ENCODE data around the gene KRT86. TPM values are rescaled to one million over a fixed set of nuclear protein-coding genes. Genes with fewer than 3 reads are reported as not detected.
A peak's percentile ranks its signal among the peaks of the same experiment; 100 is the strongest.

The KRT86 gene
- polyA plus RNA-seq, 1 of the 3 experiments (the other 2 are of a cell fraction) = 0.56 TPM

DNA sequence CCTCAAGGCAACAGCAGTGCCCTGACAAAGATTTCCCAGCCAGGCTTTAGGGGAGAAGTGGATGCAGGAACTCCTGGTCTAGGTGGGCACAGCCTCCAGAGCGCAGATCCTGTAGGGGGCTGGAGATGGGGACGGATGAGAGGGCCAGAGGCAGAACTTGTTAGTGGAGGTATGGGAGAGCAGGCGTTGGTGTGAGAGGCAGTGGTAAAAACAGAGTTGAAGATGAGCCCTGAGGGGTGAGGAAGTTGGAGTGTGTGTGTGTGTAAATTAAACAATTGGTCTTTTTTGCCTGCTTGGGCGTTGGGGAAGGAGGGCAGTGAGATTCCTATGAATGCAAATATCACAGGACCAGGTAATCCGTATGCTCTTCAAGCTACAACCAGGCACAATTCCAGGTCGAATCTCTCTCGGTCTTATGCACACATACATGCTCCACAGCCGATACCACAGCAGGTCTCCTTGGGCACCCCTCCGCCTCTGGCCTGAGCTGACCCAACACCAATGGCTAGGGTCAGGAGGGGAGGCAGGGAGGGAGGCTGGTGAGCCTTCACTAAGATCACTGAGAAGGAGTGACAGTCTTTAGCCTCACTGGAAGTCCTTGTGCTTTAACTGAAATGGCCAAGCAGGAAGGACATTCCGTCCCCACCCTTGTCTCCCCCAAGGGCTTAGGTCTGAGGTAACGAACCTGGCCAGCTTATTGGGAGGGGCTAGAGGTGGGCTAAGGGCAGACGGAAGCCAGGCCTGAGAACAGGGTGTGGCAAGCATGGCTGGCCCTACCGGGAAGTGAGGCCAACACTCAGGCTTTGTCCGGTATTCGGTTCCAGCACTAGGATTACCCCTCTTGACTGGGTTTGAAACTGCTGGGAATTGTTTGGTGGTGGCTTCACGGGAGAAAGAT is 42.9 kb upstream of the KRT86 start:
- peak; percentile 21 for DNase-seq
- POLR2A ChIA-PET = no interaction called here
- peak overlapping the region; percentile 76; the same call in 1 of the 2 replicates for H3K4me2 ChIP-seq

More for the DNA sequence above, 42.9 kb upstream of the KRT86 start:
- no peaks in the 10 kb centered on the region for H3K9me3 ChIP-seq
- CTCF ChIA-PET = interaction anchor here (1.6 to 2.3 kb wide), 3 partner anchors 9 to 96 kb away, joined by 5 to 9 read pairs (median 7); no protein-coding TSS in a partner anchor
- H3K4me1 ChIP-seq (ENCODE audit: control insufficient read depth in 1 of 2, insufficient read depth in 2 of 2, low read depth in 1 of 2, low read length in 1 of 2) = peaks cover 0 to 19% of the 10 kb centered on the region in 2 experiments; a peak in 3 of 4 replicates
- peaks cover 27% of the 10 kb centered on the region for H3F3A ChIP-seq (replicated peaks; ENCODE audit: insufficient read depth)
- no peaks in the 10 kb centered on the region for H3K36me3 ChIP-seq (replicated peaks in 1 of 2; ENCODE audit: control insufficient read depth in 1 of 2, insufficient read depth in 2 of 2, low read length in 1 of 2)
- no peaks in the 10 kb centered on the region for H4K20me1 ChIP-seq (ENCODE audit: insufficient read depth)
- H3K9me2 ChIP-seq = no peaks in the 10 kb centered on the region
- no peaks in the 10 kb centered on the region for H3K79me2 ChIP-seq (ENCODE audit: insufficient read depth)
- peak overlapping the region; percentile 11 to 97; a peak in 3 of 4 replicates for H3K27ac ChIP-seq (ENCODE audit: low read depth in 2 of 2, low read length in 1 of 2)
- H3K27me3 ChIP-seq (ENCODE audit: insufficient read depth) = no peaks in the 10 kb centered on the region
- TF ChIP-seq YY1 (IDR thresholded peaks at IDR 0.05; ENCODE audit: low read depth) (no peak), TCF12 (IDR thresholded peaks at IDR 0.05) (no peak), ELF1 (IDR thresholded peaks at IDR 0.05) (no peak), RFX5 (IDR thresholded peaks at IDR 0.05; ENCODE audit: low read length) (no peak), NRF1 (IDR thresholded peaks at IDR 0.05; ENCODE audit: low read depth, low read length) (no peak), RCOR1 (IDR thresholded peaks at IDR 0.05; ENCODE audit: low read length) (no peak), JUND (IDR thresholded peaks at IDR 0.05) (no peak), SIN3A (IDR thresholded peaks at IDR 0.05; ENCODE audit: borderline replicate concordance, low read depth, low read length) (no peak), MXI1 (IDR thresholded peaks at IDR 0.05; ENCODE audit: low read depth, low read length) (no peak), RXRA (IDR thresholded peaks at IDR 0.05; ENCODE audit: borderline replicate concordance, low read depth) (no peak), GATA2 (CRISPR knock-in tag; IDR thresholded peaks at IDR 0.05) (no peak), FOXM1 (IDR thresholded peaks at IDR 0.05; ENCODE audit: low read depth) (no peak)
- TF ChIP-seq, protein P1, sequence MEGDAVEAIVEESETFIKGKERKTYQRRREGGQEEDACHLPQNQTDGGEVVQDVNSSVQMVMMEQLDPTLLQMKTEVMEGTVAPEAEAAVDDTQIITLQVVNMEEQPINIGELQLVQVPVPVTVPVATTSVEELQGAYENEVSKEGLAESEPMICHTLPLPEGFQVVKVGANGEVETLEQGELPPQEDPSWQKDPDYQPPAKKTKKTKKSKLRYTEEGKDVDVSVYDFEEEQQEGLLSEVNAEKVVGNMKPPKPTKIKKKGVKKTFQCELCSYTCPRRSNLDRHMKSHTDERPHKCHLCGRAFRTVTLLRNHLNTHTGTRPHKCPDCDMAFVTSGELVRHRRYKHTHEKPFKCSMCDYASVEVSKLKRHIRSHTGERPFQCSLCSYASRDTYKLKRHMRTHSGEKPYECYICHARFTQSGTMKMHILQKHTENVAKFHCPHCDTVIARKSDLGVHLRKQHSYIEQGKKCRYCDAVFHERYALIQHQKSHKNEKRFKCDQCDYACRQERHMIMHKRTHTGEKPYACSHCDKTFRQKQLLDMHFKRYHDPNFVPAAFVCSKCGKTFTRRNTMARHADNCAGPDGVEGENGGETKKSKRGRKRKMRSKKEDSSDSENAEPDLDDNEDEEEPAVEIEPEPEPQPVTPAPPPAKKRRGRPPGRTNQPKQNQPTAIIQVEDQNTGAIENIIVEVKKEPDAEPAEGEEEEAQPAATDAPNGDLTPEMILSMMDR (IDR thresholded peaks at IDR 0.05) = no peak
- TF ChIP-seq, protein P2, sequence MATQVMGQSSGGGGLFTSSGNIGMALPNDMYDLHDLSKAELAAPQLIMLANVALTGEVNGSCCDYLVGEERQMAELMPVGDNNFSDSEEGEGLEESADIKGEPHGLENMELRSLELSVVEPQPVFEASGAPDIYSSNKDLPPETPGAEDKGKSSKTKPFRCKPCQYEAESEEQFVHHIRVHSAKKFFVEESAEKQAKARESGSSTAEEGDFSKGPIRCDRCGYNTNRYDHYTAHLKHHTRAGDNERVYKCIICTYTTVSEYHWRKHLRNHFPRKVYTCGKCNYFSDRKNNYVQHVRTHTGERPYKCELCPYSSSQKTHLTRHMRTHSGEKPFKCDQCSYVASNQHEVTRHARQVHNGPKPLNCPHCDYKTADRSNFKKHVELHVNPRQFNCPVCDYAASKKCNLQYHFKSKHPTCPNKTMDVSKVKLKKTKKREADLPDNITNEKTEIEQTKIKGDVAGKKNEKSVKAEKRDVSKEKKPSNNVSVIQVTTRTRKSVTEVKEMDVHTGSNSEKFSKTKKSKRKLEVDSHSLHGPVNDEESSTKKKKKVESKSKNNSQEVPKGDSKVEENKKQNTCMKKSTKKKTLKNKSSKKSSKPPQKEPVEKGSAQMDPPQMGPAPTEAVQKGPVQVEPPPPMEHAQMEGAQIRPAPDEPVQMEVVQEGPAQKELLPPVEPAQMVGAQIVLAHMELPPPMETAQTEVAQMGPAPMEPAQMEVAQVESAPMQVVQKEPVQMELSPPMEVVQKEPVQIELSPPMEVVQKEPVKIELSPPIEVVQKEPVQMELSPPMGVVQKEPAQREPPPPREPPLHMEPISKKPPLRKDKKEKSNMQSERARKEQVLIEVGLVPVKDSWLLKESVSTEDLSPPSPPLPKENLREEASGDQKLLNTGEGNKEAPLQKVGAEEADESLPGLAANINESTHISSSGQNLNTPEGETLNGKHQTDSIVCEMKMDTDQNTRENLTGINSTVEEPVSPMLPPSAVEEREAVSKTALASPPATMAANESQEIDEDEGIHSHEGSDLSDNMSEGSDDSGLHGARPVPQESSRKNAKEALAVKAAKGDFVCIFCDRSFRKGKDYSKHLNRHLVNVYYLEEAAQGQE (IDR thresholded peaks at IDR 0.05; ENCODE audit: low read depth, low read length) = no peak
- TF ChIP-seq, protein P3, sequence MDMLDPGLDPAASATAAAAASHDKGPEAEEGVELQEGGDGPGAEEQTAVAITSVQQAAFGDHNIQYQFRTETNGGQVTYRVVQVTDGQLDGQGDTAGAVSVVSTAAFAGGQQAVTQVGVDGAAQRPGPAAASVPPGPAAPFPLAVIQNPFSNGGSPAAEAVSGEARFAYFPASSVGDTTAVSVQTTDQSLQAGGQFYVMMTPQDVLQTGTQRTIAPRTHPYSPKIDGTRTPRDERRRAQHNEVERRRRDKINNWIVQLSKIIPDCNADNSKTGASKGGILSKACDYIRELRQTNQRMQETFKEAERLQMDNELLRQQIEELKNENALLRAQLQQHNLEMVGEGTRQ (IDR thresholded peaks at IDR 0.05; ENCODE audit: borderline replicate concordance, low read depth, low read length) = no peak
- TF ChIP-seq, protein P4, sequence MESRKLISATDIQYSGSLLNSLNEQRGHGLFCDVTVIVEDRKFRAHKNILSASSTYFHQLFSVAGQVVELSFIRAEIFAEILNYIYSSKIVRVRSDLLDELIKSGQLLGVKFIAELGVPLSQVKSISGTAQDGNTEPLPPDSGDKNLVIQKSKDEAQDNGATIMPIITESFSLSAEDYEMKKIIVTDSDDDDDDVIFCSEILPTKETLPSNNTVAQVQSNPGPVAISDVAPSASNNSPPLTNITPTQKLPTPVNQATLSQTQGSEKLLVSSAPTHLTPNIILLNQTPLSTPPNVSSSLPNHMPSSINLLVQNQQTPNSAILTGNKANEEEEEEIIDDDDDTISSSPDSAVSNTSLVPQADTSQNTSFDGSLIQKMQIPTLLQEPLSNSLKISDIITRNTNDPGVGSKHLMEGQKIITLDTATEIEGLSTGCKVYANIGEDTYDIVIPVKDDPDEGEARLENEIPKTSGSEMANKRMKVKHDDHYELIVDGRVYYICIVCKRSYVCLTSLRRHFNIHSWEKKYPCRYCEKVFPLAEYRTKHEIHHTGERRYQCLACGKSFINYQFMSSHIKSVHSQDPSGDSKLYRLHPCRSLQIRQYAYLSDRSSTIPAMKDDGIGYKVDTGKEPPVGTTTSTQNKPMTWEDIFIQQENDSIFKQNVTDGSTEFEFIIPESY (IDR thresholded peaks at IDR 0.05; ENCODE audit: borderline replicate concordance, low read depth) = no peak
- TF ChIP-seq, protein P5, sequence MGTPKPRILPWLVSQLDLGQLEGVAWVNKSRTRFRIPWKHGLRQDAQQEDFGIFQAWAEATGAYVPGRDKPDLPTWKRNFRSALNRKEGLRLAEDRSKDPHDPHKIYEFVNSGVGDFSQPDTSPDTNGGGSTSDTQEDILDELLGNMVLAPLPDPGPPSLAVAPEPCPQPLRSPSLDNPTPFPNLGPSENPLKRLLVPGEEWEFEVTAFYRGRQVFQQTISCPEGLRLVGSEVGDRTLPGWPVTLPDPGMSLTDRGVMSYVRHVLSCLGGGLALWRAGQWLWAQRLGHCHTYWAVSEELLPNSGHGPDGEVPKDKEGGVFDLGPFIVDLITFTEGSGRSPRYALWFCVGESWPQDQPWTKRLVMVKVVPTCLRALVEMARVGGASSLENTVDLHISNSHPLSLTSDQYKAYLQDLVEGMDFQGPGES (IDR thresholded peaks at IDR 0.05; ENCODE audit: low read depth, low read length) = no peak
- WGBS (ENCODE audit: low lambda C conversion rate) = 78% methylated on average over 15 of the region's 16 CpGs
- H3K9ac ChIP-seq = peak overlapping the region; percentile 86
- H3K4me3 ChIP-seq (ENCODE audit: low read depth in 2 of 2, low read length in 1 of 2) = no peak overlapping the region
- no peak overlapping the region for H2AFZ ChIP-seq (ENCODE audit: low read depth)
